ENCODE results near the gene SMLR1. TPM values are rescaled to one million over a fixed set of nuclear protein-coding genes. Genes with fewer than 3 reads are reported as not detected.

The SMLR1 gene
- total and polyA plus RNA-seq, 8 donors, result 0.73 TPM; not detected in 7

DNA sequence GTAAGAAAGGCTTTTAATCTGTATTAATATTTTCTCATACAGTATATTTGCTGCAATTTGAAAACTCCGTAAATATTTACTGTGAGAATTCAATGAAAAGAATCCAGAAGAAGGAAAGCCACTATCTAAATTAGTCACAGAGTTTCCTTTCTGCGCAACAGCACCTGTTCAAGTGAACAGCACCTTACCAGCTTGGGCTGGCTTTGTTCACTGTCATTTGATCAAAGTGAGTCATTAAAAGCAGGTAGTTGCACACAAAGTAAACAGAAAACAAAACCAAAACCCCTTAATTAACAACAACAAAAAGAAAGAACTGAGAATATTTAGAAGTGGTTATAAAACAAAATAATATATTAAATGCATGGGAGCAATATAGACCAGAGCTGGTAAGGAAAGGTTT lies 12.8 kb downstream of the SMLR1 start:
- no peaks in the 10 kb centered on the region for H3K36me3 ChIP-seq
- WGBS, 5 donors, result 91 to 95% (median 93%) methylated on average over 2 of the region's 2 CpGs
- H3K27ac ChIP-seq, result no peak overlapping the region
- intact Hi-C loops (cut with DNase I; ENCODE audit: low total_unique reads), result loop anchor here (10.0 kb wide), 1 partner anchor 515 kb away; no protein-coding TSS in a partner anchor
- no peaks in the 10 kb centered on the region for H3K9me3 ChIP-seq
- H3K4me3 ChIP-seq, result no peak overlapping the region
- H3K4me1 ChIP-seq, result peaks cover 0 to 5% (median 2%) of the 10 kb centered on the region in 4 donors
- no peak for DNase-seq
- TF ChIP-seq EP300 (IDR thresholded peaks at IDR 0.05) (no peak), POLR2A (IDR thresholded peaks at IDR 0.05) (no peak), POLR2AphosphoS5 (IDR thresholded peaks at IDR 0.05) (no peak)
- TF ChIP-seq, protein P1, sequence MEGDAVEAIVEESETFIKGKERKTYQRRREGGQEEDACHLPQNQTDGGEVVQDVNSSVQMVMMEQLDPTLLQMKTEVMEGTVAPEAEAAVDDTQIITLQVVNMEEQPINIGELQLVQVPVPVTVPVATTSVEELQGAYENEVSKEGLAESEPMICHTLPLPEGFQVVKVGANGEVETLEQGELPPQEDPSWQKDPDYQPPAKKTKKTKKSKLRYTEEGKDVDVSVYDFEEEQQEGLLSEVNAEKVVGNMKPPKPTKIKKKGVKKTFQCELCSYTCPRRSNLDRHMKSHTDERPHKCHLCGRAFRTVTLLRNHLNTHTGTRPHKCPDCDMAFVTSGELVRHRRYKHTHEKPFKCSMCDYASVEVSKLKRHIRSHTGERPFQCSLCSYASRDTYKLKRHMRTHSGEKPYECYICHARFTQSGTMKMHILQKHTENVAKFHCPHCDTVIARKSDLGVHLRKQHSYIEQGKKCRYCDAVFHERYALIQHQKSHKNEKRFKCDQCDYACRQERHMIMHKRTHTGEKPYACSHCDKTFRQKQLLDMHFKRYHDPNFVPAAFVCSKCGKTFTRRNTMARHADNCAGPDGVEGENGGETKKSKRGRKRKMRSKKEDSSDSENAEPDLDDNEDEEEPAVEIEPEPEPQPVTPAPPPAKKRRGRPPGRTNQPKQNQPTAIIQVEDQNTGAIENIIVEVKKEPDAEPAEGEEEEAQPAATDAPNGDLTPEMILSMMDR (IDR thresholded peaks at IDR 0.05), result no peak
- H3K27me3 ChIP-seq, result no peaks in the 10 kb centered on the region

DNA sequence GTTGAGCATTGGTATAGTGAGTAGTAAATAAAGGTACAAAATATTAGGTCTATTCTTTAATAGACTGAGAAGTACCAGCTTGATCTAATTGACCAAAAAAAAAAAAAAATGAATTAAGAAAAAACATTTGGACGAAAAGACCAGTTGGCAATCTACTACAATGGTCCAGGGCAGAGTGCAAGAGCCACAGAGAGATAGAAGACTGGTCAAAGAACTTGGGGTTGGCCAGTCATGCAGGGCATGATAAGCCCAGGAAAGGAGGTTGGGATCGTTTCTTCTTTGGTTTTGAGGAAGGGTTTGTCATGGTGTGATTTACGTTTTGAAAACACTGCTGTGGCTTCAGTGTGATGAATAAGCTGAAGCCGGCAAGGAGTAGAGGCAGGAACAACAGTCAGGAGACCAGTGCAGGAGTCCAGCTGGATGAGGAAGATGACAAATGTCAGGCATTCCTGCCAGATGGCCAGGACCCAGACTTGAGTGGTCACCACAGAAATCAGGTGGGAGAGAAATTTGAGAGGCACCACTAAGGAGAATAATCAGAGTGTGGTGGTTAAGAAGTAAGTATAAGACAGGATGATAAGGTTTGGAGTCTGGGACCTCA lies 14.0 kb downstream of the SMLR1 start:
- Histone ChIP-seq H3K4me3 (no peak overlapping the region), H3K27me3 (no peaks in the 10 kb centered on the region), H3K27ac (no peak overlapping the region), H3K4me1 (peaks cover 0 to 5% (median 2%) of the 10 kb centered on the region in 4 donors), H3K36me3 (no peaks in the 10 kb centered on the region), H3K9me3 (no peaks in the 10 kb centered on the region)
- intact Hi-C loops (cut with DNase I; ENCODE audit: low total_unique reads), result loop anchor here (10.0 kb wide), 1 partner anchor 516 kb away; no protein-coding TSS in a partner anchor
- no peak for DNase-seq
- 56 to 73% (median 71%) methylated on average over 4 of the region's 4 CpGs for WGBS, 5 donors
- no peak for TF ChIP-seq EP300 (IDR thresholded peaks at IDR 0.05)
- TF ChIP-seq, protein P1 (IDR thresholded peaks at IDR 0.05), result no peak
- TF ChIP-seq POLR2AphosphoS5 (IDR thresholded peaks at IDR 0.05), result no peak
- no peak for TF ChIP-seq POLR2A (IDR thresholded peaks at IDR 0.05)

DNA sequence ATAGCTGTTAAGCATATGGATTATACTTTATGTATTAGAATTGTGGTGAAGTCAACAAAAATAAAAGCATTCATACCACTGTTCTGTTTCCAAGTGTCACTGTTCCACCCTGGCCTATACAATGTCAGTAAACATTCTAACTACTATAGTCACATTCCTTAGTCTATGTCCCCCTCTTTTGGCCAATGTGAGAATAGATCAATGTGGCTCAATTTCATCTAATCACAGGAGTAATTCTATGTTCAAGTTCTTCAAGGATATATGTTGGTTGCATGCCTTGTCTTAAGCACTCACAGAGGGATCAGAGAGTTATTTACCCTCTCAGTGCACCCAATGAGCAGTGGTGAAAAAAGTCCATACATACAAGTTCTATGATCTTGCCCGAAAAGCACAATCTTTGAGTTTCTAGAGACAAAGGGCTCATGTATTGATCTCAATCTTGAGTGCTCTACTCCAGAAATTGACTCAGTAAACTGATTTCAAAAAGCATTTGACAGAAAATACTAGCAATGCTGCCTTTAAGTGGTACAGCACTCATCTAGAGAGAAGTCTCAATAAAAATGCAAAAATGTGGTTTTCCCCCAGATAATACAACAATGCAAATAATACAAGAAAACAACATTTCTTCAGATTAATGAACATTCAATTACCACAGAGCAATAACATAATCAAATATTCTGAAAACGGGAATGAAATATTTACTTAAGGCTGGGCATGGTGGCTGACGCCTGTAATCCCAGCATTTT lies 16.5 kb downstream of the SMLR1 start:
- intact Hi-C loops (cut with DNase I; ENCODE audit: low total_unique reads), result loop anchor here (10.0 kb wide), 1 partner anchor 519 kb away; no protein-coding TSS in a partner anchor
- TF ChIP-seq EP300 (IDR thresholded peaks at IDR 0.05), result no peak
- TF ChIP-seq, protein P1 (IDR thresholded peaks at IDR 0.05), result peak in 5 of 7 experiments; percentile 13 to 56 (median 41)
- TF ChIP-seq POLR2A (IDR thresholded peaks at IDR 0.05), result no peak
- DNase-seq, result peak in 1 of 2 donors; percentile 77
- Histone ChIP-seq H3K4me1 (peaks cover 0 to 5% (median 2%) of the 10 kb centered on the region in 4 donors), H3K4me3 (no peak overlapping the region), H3K36me3 (no peaks in the 10 kb centered on the region), H3K27ac (no peak overlapping the region), H3K9me3 (no peaks in the 10 kb centered on the region), H3K27me3 (no peaks in the 10 kb centered on the region)
- 63 to 76% (median 64%) methylated on average over 3 of the region's 3 CpGs for WGBS, 5 donors

GRCh38 chr6:130846501-130846900 lies 19.3 kb downstream of the SMLR1 start:
- Histone ChIP-seq H3K36me3 (no peaks in the 10 kb centered on the region), H3K4me3 (no peak overlapping the region), H3K9me3 (no peaks in the 10 kb centered on the region), H3K27ac (peak overlapping the region in 1 of 5 donors; percentile 0), H3K27me3 (no peaks in the 10 kb centered on the region), H3K4me1 (no peaks in the 10 kb centered on the region)
- WGBS, 5 donors, result 83 to 94% (median 87%) methylated on average over 1 of the region's 1 CpG
- no peak for DNase-seq
- intact Hi-C loops (cut with DNase I; ENCODE audit: low total_unique reads), result loop anchor here (10.0 kb wide), 1 partner anchor 522 kb away; no protein-coding TSS in a partner anchor
- TF ChIP-seq, protein P1 (IDR thresholded peaks at IDR 0.05), result no peak
- TF ChIP-seq POLR2A (IDR thresholded peaks at IDR 0.05), result no peak
- TF ChIP-seq EP300 (IDR thresholded peaks at IDR 0.05), result no peak
- no peak for TF ChIP-seq POLR2AphosphoS5 (IDR thresholded peaks at IDR 0.05)
